ENCODE results near the gene TAB2. TPM values are rescaled to one million over a fixed set of nuclear protein-coding genes. Genes with fewer than 3 reads are reported as not detected.

The TAB2 gene
- total and polyA plus RNA-seq, 2 donors (not counting 3 experiments of a cell fraction or from before 2014, with no cell fraction given) = 26.0 to 37.4 TPM

DNA sequence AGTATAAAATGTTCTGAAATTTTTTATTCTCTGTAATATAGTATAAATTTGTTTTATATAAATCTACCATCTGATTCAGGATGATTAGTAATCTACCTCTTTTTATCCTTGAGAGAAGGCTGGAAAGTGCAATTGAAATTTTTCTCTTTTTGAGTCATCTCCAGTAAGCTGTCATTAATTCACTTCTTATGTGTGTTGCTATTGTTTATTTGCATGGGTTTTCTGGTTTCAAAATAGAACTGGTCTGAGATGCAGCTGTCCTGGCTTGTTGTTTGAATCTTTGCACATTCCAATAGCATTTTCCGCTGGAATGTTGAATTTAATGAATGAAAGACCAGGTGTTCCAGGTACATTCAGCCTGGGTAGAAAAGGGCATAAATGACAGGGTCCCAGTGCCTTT lies 24.3 kb upstream of the TAB2 start:
- Histone ChIP-seq H3K4me2 (ENCODE audit: insufficient read depth, low read length) (no peak overlapping the region), H3K9me3 (replicated peaks; ENCODE audit: control insufficient read depth, insufficient read depth, low read length) (no peaks in the 10 kb centered on the region), H3K9ac (replicated peaks; ENCODE audit: extremely low read depth, insufficient read depth, low read length) (no peak overlapping the region), H3K27me3 (ENCODE audit: control insufficient read depth in 2 of 2, insufficient read depth in 2 of 2, low read length in 2 of 2) (peaks cover 2 to 5% of the 10 kb centered on the region in 2 experiments), H2AFZ (ENCODE audit: low read depth, low read length) (no peak overlapping the region), H4K20me1 (replicated peaks; ENCODE audit: control insufficient read depth, extremely low read depth, insufficient read depth, low read length) (no peaks in the 10 kb centered on the region), H3K27ac (ENCODE audit: insufficient read depth, low read depth, low read length) (no peak overlapping the region), H3K9me1 (replicated peaks; ENCODE audit: control insufficient read depth, extremely low read depth, insufficient read depth, low read length) (no peaks in the 10 kb centered on the region), H3K4me1 (ENCODE audit: control insufficient read depth, extremely low read depth, insufficient read depth, low read length) (no peaks in the 10 kb centered on the region), H3K4me3 (replicated peaks in 1 of 3; ENCODE audit: insufficient read depth in 1 of 3, low read depth in 1 of 3, low read length in 3 of 3) (no peak overlapping the region), H3K36me3 (ENCODE audit: control insufficient read depth in 2 of 2, extremely low read depth in 1 of 2, insufficient read depth in 2 of 2, low read length in 2 of 2) (no peaks in the 10 kb centered on the region), H3K79me2 (ENCODE audit: control insufficient read depth, insufficient read depth, low read length) (no peaks in the 10 kb centered on the region)
- CTCF ChIA-PET = interaction anchor here (1.0 kb wide), 1 partner anchor 104 kb away, joined by 3 read pairs; no protein-coding TSS in a partner anchor
- DNase-seq (ENCODE audit: low read depth, low spot score) = no peak
- no TSS peak for BruUV-seq (replicated peaks)
- TF ChIP-seq GATA2 (IDR thresholded peaks at IDR 0.05; ENCODE audit: insufficient read depth, insufficient read length, low read depth, low read length) (no peak), MAX (IDR thresholded peaks at IDR 0.05; ENCODE audit: insufficient read depth, insufficient read length) (no peak), POLR2AphosphoS5 (IDR thresholded peaks at IDR 0.05; ENCODE audit: insufficient read depth, low read depth, low read length) (no peak), JUN (IDR thresholded peaks at IDR 0.05; ENCODE audit: borderline replicate concordance, insufficient read depth, insufficient read length, low read depth) (no peak), FOS (IDR thresholded peaks at IDR 0.05; ENCODE audit: borderline replicate concordance, insufficient read depth, low read length) (no peak), MYC (IDR thresholded peaks at IDR 0.05; ENCODE audit: low read depth, low read length) (no peak), EZH2 (IDR thresholded peaks at IDR 0.05; ENCODE audit: borderline replicate concordance, low read depth, low read length, severe bottlenecking) (no peak), POLR2A (IDR thresholded peaks at IDR 0.05; ENCODE audit: low read depth, low read length) (no peak)
- TF ChIP-seq, protein P1, sequence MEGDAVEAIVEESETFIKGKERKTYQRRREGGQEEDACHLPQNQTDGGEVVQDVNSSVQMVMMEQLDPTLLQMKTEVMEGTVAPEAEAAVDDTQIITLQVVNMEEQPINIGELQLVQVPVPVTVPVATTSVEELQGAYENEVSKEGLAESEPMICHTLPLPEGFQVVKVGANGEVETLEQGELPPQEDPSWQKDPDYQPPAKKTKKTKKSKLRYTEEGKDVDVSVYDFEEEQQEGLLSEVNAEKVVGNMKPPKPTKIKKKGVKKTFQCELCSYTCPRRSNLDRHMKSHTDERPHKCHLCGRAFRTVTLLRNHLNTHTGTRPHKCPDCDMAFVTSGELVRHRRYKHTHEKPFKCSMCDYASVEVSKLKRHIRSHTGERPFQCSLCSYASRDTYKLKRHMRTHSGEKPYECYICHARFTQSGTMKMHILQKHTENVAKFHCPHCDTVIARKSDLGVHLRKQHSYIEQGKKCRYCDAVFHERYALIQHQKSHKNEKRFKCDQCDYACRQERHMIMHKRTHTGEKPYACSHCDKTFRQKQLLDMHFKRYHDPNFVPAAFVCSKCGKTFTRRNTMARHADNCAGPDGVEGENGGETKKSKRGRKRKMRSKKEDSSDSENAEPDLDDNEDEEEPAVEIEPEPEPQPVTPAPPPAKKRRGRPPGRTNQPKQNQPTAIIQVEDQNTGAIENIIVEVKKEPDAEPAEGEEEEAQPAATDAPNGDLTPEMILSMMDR (IDR thresholded peaks at IDR 0.05; ENCODE audit: extremely low read depth in 1 of 2, insufficient read depth in 1 of 2, low read depth in 1 of 2, low read length in 2 of 2) = no peak
- POLR2A ChIA-PET = no interaction called here
- no peak for FAIRE-seq
- intact Hi-C loops (cut with micrococcal nuclease) = no loop called here
- dilution Hi-C loops (cut with MboI; ENCODE audit: extremely low pct_ligation_motif_present, low sequenced_read_pairs) = no loop called here

Data from endothelial cell of umbilical vein (primary cell).